HG02970 (cell line): ENCODE measurements around the gene NRP1.
"Not testable (repeated sequence)": the region's sequence is repeated elsewhere in the genome, so short reads cannot be mapped to it uniquely, and the experiment has no call there.

Experiments used
- ATAC-seq: cut with Tn5 transposase; IDR thresholded peaks from one replicate; pipeline ENCODE4 v1.9.1; 2021; ENCODE audit warnings: mild to moderate bottlenecking, moderate library complexity, moderate number of reproducible peaks; ENCODE audit not compliant: unreplicated experiment, low FRiP score

NRP1 gene

DNA sequence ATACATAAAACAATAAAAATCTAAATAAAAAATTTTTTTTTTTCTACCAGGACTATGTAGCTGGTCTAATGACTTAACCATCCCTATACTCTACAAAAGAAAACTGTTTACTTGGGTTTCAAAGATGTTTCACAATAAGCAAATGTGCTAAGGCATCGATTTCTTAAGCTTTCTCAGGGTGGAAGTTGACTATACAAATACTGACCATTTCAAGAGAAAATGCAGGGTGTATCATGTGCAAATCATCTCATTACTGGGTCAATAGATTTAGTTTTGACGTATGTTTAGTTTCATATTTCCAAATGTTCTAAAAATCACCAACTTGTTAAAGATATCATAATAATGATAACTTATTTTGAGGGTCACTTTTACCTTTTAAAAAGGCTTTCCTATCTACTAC, 7.5 kb downstream of the NRP1 start:
- no peak for ATAC-seq

DNA sequence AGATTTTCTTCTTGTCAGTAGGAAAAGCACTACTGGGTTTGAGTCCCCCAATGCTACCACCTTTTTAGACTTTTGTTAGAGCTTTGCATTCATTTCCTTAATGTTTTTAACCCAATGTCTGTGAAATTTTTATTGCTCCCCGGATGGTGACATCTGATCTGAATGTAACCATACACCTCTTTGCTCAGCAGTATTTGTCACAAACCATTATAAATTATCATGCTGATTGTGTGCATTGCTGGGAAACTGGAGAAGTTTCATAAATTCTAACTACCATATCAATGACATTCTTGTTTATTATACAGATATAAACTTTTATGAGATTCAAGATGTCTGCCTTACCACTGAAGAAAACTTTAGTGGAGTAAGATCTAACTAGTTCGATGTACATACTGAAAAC, 8.5 kb downstream of the NRP1 start:
- ATAC-seq = no peak

DNA sequence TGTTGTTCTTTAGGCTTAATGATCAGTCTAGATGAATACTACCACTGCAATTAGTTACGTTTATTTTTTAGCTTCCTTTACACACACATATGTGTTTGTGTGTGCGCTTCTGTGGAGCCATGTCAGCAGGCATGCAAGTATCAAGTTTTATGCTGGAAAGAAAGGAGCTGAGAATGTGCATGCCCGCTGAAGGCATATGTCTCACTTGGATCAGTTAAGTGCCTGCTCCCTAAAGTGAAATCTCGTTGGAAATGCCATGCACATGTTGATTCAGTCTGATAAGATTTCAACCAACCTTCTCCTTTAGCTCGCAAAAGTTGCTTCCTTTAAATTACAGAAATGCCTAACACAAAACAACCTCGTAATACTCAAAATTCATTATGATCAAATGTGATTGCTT, 10.7 kb downstream of the NRP1 start:
- no peak for ATAC-seq

DNA sequence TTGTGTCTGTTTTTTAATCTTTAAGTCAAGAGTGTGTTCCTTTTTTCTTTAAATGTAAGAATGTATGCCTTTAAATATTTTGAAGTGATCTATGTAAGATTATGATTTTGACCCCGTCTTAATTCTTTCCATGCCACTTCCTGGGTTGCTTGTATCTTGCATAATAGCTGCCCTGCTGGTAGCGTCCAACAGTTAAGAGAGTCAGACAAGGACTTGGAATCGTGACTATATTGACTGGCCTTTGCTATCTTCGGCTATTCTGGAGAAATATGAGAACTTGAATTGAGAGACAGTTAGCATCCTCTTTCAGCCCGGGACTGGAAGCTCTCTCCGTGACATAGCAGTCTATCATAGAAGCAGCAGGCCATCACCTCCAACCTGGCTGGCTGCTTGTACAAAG, 13.0 kb downstream of the NRP1 start:
- ATAC-seq = no peak

DNA sequence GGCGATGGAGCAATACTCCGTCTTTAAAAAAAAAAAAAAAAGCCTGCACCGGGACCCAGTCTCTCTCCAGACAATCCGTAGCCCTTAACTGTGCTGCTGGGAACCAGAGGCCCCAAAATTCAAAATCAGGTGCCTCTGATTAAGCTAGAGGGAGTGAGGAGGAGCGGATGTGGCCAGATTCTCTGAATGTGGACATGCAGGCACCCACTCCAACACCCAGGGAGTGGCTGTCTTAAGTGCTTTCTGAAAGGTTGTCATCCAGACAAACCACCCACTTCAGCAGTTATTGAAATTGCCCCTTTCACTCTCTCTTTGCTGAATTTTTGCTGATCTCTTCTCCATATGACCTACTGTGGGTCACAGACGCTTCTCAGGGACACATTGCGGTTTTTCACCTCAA, 14.2 kb downstream of the NRP1 start:
- ATAC-seq = no peak

DNA sequence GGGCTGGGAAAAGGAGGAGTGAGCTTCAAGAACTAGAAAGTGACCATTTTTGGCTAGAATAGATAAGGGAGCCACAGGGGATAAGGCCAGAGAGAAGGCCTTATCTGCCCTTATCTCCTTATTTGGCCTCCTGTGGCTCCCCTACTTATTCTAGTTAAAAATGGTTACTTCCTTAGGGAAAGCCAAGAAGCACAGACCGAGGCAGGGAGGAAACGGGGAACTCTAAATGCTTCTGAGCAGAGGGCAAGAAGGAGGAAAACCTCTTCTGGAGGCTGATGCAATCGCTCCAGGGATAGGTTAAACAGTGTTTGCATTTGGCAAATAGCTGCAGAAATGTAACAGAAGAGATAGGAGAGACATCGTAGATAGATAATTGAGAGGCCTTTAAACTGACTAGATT, 18.6 kb downstream of the NRP1 start:
- ATAC-seq = no peak

DNA sequence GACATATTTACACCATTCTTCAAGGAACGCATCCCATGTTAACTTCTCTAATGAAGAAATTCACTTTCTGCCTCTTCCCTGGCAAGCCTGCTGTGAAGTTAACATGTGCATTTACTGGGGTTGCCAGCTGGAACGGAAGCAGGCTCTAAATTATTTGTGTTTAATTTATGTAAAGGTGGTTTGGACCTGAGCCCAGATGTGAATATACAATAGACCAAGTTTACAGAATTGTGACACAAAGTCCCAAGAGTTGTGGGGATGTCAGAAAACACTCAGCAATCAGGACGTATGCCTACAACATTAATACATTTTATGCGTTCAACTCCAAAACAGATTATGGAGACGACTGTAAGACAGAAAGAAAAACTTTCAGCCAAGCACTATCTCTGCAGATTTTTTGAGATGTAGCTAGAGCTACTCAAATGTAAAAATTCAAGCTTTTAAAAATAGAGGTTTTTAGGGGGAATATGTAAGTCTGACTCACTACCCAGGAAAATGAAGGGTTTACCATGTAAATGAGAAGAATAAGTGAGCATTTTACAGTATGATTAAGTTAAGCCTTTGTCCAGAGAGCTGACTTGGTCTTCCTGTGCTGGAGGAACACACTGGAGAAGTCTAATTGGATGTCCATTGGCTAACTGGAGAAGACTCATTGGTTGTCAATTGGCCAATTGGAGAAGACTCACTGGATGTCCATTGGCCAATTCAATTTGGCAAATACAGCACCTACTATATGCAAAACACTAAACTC, 19.5 kb downstream of the NRP1 start:
- ATAC-seq = no peak

DNA sequence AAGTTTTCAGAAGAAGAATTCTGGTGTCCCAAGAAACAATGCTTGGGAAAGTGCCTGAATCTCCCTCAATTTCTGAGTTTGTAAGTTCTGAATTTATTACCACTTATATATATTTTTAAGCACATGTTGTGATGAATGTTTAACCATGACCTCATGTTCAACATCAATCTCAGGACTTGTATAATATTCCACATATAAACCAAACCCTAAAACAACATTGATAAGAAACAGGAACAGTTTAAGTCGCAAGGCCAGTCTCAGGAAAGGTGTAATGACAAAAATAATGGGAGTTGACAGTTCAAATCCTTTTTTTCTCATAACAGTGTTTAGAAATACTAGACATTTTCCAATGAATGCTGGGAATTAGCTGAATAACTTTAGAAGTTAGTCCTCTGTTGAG, 22.8 kb downstream of the NRP1 start:
- ATAC-seq = no peak

DNA sequence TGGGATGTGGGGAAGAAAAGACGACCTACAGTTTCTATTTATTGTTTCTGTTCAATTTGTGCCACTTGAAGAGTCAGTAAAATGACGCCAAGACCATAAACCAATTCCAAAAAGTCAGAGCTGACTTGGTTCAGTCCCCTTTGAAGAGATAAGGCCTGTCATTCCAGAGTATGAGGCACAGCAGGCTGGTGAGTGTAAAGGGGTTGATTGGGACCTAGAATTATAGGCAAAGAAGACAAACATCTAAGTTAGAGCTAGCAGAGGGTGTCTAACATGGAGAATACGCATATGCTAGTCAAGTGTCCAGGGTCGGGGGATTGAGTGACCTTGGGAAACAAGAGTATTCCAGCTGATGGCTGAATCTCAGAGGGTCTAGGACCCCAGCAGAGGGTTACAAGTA, 23.6 kb downstream of the NRP1 start:
- no peak for ATAC-seq

DNA sequence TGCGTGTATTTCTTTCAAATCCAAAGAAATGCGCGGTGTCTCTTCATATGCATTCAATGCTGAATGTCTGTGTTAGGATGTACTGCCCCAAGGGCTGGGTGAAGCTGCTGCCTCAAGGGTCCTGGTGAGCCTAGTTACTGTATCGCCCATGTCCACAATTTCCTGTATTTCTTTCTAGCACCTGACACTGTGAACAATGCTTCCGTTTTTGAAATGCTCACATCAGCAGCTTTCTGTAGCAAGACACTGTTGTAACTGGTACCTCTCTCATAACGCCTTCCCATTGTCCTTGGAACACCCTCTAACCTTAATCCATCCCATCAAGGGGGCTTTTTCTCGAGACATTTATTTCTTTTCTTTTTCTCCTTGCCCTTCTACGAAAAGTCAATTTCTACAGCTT, 25.1 kb downstream of the NRP1 start:
- ATAC-seq = no peak

DNA sequence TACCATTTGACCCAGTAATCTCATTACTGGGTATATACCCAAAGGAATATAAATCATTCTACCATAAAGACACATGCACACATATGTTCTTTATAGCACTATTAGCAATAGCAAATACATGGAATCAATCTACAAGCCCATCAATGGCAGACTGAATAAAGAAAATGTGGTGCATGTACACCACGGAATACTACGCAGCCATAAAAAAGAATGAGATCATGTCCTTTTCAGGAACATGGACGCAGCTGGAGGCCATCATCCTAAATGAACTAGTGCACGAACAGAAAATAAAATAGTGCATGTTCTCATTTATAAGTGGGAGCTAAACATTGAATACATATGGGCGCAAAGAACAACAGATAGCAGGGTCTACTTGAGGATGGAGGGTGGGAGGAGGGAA, 26.6 kb downstream of the NRP1 start:
- ATAC-seq = no peak

DNA sequence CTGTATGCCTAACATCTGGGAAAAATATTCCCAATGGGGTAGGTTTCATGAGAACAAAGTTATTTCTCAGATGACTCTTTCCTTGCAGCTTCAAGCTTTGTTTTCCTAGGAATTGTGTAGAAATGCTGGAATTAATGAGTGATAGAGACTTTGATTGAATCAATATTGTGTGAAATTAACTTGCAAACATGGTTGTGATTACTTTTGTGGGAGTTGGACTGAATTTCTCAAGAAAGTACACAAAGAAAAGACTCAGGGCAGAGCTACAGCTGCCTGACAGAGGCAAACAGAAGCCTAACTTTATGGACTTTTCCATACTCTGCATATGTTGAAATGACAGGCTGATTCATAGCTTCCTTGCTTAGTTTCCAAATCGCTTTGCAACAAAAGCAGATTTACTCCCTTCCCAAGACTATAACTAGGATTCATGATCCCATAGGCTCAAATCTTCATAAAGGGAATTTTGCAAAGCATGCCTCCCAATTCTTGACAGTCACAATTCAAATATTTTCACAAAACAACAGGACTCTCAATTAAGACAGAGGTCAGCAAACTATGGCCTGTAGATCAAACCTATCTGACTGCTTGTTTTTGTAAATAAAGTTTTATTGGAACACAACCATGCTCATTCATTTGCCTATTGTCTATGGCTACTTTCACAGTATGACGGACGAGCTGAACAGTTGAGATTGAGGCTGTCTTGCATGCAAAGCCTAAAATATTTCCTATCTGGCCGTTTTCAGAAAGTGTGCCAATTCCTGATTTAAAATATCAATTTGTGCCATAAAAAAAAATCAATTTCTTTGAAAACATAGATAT, 27.6 kb downstream of the NRP1 start:
- ATAC-seq = no peak

DNA sequence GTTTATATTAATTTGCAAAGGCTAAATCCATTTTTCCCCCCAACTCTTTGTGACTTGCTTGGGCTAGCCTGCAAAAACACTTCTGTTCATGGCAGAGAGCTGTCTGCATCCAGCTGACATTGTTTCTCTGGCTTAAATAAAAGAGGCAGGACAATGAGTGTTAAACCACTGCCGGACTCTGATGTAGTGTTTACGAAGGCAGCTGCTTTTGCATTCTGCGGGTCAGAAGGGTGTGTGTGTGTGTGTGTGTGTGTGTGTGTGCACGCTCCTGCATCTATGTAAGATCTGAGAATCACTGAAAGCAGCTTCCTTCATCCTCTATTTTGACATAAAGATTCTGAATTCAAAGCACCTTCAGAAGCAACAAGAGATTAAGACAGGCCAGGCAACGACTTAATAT, 28.3 kb downstream of the NRP1 start:
- no peak for ATAC-seq

DNA sequence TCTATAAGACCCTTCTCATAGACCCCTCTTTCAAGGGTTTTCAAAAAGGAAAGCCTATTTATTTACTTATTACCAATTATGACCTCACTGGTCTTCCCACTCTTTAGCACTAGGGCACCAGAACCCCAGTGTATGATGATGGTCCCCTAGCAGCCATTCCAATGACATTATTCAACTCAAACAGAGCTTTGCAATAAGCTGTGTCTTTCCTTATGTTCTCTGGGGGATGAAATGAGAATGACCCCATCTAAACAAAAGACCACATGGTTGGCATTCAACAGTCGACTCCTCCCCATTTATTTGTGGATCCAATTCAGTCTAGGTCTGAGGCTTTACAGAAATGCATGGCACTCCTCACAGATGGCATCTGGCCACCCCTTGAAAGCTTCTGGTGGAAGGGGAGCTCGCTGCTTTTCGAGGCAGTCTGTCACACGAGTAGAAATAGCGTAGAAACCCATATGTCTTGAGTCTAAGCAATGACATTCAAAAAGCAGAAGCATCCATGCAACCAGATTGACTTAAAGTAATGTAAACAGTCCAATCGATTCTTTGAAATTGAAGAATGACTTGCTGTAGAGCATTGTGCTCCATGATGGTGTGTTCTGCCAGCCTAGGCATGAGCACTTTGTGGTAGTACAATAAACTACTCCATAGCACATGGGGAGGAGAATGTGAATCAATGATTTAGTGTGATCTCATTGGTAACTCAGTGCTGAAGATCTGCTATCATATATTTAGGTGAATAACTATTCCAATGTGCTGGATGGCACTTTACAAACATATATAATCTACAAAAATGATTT, 29.8 kb downstream of the NRP1 start:
- ATAC-seq = no peak

DNA sequence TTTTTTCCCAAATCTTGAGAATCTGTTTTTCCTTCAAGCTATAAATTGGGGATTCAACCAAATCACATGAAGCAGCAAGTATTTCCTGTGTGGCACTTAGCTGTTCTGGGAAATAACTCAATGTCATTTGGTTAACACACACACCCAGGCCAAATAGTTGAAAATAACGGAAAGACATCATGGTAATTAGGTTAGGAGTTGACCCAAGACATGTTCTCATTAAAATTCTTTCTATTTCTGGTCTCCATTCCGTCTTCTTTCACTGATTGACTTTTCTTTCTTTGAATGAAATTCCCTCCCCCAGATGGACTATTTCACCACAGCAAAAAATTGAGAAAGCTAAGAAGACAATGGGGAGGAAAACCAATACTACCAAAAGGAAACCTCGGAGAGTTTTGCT, 30.5 kb downstream of the NRP1 start:
- ATAC-seq = no peak

DNA sequence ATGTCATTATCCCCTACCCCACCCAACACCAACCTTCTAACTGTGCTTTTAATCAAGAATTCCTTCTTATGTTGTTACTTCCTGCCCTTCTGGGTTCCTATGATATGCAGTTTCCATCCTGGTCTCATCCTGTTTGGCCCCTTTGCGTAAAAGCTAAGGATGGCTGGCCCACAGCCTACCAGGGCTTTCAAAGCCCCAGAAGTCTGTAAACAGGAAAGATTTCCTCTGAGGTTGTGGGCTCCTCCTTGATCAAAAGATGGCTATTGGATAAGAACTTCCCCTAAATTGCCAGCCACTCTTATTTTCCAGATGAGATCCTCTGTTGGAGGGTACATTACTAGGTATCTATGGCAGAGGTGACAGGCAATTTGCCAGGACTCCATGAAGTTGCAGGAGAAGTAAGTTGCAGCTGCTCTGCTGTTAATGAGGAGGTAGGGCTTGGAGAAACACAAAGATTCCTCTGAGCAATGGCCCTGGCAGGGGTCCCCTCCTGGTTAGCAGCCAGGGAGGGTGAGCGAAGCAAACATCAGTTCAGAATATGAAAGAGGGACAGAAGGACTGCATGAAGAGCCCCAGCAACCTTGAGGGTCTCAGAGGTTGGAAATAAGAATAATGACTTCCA, 32.1 kb downstream of the NRP1 start:
- ATAC-seq = no peak

DNA sequence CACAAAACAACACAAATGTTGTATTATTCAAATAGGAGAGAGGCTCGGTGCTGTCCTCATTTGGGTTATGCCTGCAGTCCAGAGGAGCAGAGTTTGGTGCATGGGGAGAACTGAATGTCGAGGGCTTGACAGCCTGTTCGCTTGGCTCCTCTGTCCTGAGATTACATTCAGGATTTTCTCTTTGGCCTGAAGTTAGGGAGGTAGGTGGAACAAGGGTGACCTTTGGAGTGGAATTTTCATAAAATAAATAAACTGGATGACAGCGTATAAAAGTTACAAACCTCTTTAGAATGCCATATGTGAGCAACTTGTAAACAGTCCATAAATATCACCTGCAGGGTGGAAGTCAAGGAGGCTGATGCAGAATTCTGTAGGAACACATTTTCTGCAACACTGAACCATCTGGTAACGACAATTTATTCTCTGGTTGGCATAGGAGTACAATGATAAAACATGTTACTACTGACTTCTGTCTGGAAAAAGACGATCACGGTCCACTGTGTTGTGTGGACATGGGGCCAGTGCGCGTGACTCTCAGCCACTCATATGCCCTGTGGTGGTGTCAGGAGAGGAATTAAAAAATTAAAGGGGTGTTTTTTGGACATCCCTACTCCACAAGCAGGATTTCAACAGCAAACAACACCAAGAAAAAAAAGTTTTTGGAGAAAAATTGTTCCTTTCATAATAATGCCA, 33.2 kb downstream of the NRP1 start:
- no peak for ATAC-seq

DNA sequence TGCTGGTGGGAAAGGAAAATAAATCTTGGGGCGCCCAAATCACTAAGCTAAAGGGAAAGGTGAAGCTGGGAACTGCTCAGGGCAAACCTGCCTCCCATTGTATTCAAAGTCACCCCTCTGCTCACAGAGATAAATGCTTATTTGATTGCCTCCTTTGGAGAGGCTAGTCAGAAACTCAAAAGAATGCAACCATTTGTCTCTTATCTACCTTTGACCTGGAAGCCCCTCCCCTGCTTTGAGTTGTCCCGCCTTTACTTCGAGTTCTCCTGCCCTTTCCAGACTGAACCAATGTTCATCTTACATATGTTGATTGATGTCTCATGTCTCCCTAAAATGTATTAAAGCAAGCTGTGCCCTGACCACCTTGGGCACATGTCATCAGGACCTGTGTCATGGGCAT, 33.9 kb downstream of the NRP1 start:
- not testable (repeated sequence) for ATAC-seq

DNA sequence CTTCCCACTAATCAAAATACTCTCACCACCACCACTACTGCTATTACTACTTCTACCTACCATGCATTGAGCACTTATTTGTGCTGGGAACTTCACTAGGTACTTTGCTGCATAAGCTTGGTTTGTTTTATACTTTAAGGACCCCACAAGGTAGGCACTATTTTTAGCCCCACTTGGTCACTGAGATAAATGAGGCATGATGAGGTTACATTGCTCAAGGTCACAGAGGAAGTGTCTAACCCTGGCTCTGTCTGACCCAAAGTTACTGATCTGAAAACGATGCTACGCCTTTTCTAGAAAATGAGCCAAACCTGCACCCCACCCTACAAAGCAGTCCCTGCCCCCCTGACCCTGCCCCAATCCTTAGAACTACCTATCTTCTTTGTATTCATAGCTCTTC, 35.6 kb downstream of the NRP1 start:
- no peak for ATAC-seq

DNA sequence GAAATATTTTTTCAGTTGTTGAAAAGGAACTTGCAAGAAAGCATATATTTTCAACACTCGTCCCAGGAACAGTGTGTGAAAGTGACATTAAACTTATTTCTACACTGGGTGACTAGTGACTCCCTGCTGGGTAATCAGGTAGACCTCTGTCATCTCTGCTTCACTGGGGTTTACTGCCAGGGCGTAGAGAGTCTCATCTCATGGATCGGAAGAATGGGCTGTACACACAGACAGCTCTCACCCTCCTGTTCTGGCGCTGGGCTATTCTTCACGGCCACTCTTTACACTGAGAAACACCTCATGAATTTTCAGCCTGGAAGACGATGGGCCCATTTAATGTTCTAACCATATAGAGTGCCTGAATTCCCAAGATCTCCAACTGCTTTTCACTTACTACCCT, 36.4 kb downstream of the NRP1 start:
- ATAC-seq = no peak
